NCI-H524 (cell line): Measurements from ENCODE around the gene CEACAM19.
"Not testable (repeated sequence)": the region's sequence is repeated elsewhere in the genome, so short reads cannot be mapped to it uniquely, and the experiment has no call there.

Experiments
- DNase-seq, 2 experiments: peaks; one replicate each; lab custom pipeline; 2025; lab: John Stamatoyannopoulos, UW

CEACAM19 gene, protein sequence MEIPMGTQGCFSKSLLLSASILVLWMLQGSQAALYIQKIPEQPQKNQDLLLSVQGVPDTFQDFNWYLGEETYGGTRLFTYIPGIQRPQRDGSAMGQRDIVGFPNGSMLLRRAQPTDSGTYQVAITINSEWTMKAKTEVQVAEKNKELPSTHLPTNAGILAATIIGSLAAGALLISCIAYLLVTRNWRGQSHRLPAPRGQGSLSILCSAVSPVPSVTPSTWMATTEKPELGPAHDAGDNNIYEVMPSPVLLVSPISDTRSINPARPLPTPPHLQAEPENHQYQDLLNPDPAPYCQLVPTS

DNA sequence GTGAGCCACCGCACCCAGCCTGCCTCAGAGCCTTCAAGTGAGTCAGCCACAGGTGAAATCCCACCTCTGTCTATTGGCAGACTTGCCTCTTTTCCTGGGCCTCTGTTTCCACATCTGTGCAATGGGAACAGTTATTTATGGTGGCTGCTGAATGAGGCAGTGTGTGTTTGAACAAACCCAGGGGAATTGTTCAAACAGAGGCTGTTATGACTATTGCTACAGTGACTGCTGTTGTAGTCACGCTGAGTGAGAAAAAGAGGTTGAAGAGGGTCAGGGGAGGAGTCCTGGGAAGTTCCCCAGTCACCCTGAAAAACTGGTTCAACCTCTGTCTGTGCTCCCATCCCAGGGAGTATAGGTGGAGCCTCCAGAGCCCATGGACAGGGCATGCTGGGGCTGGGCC, at the start of gene CEACAM19:
Gene CEACAM19 (plus strand): TSS at position 83 of the 400 bp plus-strand sequence. CDS start 450 bp downstream, outside the sequence.
- no peak for DNase-seq

DNA sequence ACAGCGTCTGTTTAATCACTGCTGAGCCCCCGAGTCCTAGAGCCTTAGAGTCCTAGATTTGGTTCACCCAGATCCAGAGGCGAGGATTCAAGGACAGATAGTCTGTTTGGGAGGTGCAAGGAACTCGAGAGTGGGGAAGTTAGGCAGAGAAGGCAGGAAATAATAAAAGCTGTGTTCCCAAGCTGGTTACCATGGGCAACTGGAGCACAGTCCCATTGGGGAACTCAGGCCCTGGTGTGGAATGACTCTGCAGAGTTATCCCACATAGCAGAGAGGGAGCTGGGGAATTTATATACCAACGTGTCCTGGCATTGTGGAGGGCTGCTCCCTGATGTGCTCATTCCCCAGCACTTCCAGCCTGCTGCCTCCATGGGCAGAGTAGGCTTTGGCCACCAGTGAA, 48.2 kb upstream of the CEACAM19 start:
- DNase-seq, result no peak

DNA sequence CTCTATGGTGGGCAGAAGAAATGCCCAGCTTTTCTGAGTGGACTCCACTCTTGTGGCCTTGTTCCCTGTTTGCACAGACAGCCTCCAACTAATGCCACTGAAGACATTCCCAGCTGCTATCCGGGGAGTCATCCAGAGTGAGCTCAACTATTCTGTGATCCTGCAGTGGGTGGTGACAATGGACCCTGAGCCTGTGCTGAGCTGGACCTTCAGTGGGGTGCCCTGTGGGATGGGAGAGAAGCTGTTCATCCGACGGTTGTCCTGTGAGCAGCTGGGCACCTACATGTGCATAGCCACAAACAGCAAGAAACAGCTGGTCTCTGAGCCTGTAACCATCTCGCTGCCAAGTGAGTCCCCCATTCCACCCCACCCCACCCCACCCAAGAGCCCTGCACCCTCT, 47.7 kb upstream of the CEACAM19 start:
- DNase-seq, result no peak

DNA sequence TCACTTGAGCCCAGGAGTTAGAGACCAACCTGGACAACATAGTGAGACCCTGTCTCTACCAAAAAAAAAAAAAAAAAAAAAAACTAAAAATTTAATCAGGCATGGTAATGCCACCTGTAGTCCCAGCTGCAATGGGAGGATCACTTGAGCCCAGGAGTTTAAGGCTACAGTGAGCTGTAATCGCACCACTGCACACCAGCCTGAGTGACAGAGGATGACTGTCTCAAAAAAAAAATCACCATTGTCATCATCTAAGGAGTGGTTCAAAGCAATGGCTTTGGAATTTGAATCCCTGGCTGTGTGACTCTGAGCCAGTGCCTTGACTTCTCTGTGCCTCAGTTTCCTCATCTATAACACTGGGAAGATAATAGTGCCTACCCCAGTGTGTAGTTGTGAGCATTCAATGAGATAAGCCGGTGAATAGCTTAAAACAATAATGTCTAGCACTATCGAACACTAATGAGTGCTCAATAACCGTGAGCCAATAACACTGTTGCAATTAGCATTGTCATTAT, 46.4 kb upstream of the CEACAM19 start:
- DNase-seq, result no peak

DNA sequence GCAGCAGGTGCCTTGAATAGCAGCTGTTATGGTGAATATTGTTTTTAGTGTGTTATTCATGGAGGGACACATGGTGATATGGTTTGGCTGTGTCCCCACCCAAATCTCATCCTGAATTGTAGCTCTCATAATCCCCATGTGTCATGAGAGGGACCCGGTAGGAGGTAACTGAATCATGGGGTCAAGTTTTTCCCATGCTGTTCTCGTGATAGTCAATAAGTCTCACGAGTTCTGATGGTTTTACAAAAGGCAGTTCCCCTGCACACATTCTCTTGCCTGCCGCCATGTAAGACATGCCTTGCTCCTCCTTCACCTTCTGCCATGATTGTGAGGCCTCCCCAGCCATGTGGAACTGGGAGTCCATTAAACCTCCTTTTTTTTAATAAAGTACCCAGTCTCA, 45.6 kb upstream of the CEACAM19 start:
- not testable (repeated sequence) for DNase-seq

DNA sequence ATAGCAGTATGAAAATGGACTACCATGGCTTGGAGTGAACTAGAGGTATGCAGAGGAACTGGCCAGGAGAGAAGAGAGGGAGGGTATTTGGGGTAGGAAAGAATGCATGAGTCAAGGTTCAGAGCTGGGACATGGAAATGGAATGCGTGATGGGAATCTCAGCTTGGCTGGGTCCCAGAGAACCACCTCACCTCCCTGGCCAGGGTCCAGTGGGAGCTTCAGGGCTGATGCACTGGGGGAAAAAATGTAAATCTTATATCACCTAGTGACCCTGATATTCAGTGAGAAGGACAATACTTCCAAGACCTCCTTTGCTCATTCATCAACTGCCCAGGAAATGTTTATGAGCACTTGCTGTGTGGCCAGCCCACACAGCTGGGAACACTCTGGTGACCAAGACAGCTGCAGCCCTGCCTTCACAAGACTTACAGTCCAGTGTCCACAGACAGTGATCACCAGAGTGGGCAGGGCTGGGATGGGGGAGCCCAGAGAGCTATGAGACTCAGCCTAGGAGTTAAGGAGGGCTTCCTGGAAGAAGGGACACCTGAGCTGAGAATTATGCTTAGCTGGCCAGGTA, 45.1 kb upstream of the CEACAM19 start:
- no peak for DNase-seq

DNA sequence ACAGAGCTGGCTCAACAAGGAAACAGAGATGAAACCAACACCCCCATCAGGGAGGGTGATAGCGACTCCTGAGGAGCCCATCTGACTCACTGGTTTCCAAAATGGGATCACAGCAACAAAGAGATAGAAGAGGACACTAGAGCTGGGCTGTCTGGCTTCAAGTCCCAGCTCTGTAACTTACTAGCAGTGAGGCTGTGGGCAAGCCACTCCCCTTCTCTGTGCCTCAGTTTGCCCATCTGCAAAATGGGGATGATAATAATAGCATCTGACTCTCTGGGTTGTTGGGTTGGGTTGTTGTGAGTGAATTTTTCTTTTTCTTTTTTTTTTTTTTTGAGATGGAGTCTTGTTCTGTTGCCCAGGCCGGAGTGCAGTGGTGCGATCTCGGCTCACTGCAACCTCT, 43.7 kb upstream of the CEACAM19 start:
- no peak for DNase-seq

DNA sequence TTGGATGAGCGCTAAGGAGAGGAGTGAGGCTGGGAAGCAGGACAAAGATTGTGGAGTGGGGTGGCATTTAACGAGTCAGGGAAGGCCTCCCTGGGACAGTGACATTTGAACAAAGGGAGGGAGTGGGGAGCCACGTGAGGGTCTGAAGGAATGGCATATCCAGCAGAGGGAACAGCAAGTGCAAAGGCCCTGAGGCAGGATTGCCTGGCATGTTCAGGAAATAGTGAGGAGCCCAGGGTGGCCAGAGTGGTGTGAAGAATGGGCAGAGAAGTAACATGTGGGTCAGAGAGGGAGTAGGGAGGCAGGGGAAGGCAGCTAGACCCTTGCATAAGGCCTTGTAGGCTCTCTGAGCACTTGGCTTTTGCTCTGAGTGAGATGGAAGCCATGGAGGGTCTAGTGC, 42.5 kb upstream of the CEACAM19 start:
- DNase-seq, result no peak

DNA sequence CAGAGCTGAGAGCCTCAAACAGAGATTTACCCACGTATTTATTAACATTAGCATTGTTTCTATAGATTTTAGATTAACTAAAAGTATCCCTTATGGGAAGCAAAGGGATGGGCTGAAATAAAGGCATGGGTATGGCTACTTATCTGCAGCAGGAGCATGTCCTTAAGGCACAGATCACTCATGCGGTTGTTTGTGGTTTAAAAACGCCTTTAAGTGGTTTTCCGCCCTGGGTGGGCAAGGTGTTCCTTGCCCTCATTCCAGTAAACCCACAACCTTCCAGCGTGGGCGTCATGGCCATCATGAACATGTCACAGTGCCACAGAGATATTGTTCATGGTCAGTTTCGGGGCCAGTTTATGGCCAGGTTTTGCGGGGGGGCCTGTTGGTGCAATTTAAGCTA, 39.7 kb upstream of the CEACAM19 start:
- not testable (repeated sequence) for DNase-seq

DNA sequence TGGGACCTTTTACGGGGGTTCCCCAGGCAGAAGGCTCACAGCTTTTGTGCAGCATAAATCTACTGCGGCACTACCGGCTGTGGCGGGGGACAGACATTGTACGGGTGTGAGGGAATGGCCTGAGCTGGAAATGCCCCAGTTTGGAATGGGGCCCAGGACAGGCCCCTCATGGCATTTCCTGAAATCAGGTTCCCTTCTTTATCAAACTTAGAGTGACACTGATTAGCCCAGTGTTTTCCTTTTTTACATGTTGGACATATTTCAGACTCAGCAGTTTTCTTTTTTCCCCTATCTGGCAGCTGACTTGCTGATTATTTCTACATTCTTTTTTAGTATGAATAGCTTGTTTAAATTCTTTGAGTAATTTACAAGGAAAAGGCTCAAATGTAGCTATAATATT, 37.2 kb upstream of the CEACAM19 start:
- DNase-seq, result not testable (repeated sequence)

DNA sequence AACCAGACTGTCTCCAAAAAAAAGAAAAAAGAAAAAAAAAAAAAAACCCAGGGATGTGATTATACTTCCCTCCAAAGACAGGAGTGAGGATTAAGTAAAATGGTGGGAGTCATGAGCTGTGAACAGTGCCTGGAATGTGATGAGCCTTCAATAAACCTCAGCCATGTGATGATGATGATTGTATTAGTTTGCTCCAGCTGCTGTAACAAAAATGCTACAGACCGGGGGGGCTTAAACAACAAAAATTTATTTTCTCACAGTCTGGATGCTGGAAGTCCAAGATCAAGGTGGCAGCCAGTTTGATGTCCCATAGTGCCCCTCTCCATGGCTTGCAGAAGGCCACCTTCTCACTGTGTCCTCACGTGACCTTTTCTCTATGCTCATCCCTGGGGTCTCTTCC, 36.5 kb upstream of the CEACAM19 start:
- DNase-seq, result no peak

DNA sequence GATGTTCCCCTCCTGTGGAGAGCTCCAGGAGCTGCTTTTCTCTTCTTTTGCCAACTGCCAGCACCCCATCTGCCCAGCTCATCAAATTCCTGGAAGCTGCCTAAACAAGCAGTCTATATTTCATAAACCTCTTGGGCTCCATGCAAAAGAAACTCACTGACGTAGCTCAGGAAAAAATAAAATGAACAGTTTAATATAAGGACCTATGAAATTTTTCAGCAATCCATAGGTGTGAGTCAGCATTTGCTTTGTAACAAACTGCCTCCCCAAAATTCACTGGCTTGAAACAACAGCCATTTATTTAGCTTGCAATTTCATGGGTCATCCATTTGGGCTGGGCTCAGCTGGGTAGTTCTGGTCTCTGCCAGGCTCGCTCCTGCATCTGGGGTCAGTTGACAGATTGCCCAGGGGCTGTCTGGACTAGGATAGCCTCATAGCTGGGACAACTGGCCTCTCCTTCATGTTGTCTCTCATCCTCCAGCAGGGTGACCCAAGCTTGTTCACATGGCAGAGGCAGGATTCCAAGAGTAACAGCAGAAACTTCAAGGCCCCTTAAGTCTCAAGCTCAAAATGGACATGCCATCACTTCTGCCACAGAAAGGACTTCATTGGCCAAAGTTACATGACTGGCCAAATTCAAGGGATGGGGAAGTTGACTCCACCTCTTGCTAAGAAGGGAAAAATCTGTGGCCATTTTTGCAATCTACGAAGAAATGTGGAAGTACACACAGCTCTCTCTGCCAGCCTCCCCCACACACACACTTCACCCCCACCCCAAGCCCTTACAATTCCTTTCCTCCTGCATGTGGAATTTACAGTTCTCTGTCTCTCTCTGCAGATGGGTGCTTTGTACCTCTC, 35.5 kb upstream of the CEACAM19 start:
- DNase-seq, result no peak

DNA sequence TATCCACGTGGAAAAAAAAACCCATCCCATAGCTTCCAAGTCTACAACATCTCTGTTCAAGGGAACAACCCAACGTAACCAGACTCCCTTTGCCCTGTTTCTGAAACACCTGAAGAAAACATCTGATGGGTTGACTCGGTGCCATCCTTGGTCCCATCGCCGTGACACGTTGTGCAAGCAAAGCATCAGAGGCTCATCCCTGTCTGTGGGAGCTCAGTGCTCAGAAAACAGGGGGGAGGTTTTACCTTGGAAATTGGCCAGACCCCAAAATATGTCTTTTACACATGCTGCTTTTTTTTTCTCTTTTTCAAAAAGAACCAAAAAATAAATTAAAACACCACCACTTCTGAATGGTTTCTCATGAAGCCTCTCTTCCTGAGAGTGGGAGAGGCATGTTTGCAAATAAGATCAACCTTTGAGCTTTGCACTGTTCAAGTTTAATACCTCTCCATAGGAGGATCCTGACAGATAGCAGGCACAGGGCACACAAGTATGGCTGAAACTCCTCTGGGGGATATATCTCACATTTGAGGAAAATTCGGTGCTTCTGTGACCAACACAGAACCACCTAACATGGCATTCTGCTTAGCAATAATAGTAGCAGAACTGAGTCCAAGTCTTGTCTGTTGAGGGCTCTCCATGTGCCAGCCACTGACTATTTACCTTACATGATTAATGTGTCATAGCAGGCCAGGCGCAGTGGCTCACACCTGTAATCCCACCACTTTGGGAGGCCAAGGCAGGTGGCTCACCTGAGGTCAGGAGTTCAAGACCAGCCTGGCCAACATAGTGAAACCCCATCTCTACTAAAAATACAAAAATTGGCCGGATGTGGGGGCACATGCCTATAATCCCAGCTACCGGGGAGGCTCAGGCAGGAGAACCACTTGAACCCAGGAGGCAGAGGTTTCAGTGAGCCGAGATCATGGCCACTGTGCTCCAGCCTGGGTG, 34.6 kb upstream of the CEACAM19 start:
- no peak for DNase-seq

DNA sequence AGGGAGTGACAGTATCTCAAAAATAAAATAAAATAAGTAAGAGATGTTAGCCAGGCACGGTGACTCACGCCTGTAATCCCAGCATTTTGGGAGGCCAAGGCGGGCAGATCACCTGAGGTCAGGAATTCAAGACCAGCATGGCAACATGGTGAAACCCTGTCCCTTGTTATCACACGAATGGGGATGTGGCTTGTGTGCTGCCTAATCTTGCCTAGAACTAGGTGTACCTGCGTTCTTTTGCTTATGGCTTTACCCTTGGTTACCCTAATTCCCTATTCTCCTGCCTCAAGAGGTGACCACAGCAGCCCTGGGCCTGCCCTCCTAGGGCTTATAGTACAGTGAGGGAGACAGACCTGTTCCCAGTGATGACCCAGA, 33.9 kb upstream of the CEACAM19 start:
- DNase-seq, result no peak

DNA sequence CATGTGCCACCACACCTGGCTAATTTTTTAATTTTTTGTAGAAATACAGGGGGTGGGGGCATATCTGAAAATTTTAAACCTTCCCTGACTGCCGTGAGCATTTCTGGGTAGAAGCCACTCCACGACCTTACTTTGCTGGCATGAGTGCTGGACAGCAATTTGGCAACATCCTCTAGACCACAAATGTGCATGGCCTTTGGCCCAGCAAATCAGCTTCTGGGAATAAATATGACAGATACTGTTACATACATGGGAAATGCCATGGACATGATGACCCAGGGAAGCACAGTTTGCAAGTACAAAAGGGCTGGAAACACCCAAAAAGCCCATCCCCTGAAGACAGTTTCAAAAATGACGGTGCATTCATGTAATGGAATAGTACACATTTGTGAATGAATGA, 30.8 kb upstream of the CEACAM19 start:
- no peak for DNase-seq

DNA sequence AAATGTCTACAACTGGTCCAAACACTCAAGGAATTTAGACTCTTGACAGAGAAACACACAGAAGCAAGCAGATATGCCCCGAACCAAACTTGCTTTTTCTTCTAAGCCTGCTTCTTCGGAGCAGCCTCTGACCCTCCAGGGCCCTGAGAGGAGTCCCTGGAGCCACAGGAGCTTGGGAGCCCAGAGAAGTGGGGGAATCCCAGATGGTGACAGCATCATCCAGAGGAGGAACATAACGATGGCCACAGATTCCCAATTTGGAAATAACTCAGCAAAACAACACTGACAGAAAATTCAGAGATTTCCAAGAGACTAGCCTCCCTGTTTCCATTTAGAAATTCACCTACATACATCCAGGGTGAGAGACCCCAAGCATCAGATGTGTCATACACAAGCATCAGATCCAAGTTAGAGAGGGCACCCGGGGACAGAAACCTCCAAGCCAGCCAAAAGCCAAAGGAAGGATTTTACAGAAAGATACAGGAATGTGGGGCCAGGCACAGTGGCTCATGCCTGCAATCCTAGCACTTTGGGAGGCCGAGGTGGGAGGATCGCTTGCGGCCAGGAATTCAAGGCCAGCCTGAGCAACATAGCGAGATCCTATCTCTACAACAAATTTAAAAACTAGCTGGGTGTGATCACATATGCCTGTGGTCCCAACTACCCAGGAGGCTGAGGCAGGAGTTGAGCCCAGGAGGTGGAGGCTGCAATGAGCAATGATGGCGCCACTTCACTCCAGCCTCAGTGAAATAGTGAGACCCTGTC, 29.6 kb upstream of the CEACAM19 start:
- DNase-seq, result no peak

DNA sequence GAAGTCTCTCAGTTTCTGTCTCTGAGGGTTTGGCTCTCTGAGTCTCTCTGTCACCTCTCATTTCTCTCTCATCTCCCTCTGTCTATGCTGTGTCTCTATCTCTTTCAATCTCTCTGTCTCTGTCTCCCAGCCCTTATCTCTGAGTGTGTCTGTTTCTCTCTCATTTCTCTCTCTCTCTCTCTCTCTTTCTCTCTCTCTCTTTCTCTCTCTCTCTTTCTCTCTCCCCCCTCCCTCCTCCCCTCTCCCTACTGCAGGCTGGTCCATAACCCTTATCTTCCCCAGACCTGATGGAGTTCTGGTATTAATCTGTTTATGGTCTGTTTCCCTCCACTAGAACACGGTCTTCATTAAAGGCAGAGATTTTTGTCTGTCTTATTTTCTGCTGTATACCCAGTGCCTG, 28.9 kb upstream of the CEACAM19 start:
- no peak for DNase-seq

DNA sequence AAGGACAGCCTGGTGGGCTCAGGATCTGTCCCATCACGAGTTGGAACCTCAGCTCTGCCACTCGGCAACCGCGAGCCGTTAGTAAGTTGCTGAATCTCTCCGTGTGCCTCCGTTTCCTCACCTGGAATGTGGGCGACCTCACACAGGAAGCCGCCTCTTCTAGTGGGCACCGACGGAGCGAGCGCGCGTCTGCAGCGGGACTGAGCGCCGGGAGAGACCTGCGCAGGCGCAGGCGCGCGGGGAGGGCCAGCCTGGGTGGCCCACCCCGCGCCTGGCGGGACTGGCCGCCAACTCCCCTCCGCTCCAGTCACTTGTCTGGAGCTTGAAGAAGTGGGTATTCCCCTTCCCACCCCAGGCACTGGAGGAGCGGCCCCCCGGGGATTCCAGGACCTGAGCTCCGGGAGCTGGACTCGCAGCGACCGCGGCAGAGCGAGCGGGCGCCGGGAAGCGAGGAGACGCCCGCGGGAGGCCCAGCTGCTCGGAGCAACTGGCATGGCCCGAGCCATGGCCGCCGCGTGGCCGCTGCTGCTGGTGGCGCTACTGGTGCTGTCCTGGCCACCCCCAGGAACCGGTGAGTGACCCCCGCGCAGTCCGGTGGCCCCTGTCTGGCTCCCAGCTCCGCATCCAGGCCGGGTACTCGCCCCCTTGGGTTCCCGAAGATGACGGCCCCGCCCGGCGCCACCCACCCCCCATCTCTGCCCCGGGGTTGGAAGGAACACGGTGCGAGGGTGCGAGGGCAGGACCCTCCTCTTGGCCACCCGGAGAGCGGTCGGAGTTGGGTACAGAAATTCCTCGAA, 27.5 kb upstream of the CEACAM19 start, which contains the start of gene PVR:
Gene PVR (plus strand): TSS at position 306 of the 797 bp plus-strand sequence. CDS start 187 bp downstream, at position 493.
- DNase-seq, result peak; percentile 37 to 66

DNA sequence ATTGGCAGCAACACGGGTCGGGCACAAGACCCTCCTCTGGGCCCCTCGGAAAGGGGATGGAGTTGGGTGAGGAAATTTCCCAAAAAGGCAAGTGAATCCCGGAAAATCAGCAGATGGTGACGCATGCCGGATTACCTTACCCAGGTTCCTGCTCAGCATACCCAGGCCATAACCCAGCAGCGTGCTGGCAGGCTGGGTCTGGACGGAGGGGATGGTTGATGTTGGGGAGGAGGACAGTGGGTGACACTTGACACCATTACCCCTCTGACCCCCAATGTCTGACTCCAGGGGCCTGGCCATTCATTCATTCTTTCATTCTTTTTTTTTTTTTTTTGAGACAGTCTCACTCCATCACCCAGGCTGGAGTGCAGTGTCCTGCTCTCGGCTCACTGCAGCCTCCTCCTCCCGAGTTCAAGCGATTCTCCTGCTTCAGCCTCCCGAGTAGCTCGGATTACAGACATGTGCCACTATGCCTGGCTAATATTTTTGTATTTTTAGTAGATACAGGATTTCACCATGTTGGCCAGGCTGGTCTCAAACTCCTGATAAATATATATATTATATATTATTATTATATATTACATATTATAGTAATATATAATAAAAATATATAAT, 26.8 kb upstream of the CEACAM19 start:
- DNase-seq, result peak; percentile 21 to 45
